HG03060 (cell line): ENCODE results near the gene TC2N.

Experiments used
- ATAC-seq: cut with Tn5 transposase; IDR thresholded peaks from one replicate; pipeline ENCODE4 v1.9.1; 2021; ENCODE audit warnings: low read depth, moderate number of reproducible peaks; ENCODE audit not compliant: unreplicated experiment

Gene TC2N

GRCh38 chr14:91731018-91731417, 136.3 kb downstream of the TC2N start:
- no peak for ATAC-seq

- no peak for ATAC-seq
These were observed 137.6 kb downstream of the TC2N start for GRCh38 chr14:91729756-91730155.
